Measurements from ENCODE around the gene CISD1. TPM values are rescaled to one million over a fixed set of nuclear protein-coding genes. Genes with fewer than 3 reads are reported as not detected.

The CISD1 gene
- total RNA-seq, 2 experiments from 2014 or later = 22.4 to 44.5 TPM

GRCh38 chr10:58304099-58304633 lies 35.2 kb downstream of the CISD1 start:
- intact Hi-C loops (cut with micrococcal nuclease; ENCODE audit: unreplicated experiment) = no loop called here
- Histone ChIP-seq H3K9me2 (ENCODE audit: insufficient read depth, low read length) (no peaks in the 10 kb centered on the region), H3K36me3 (ENCODE audit: insufficient read depth, low read length) (no peaks in the 10 kb centered on the region), H3K4me2 (ENCODE audit: low read length) (no peak overlapping the region), H3K27ac (ENCODE audit: low read depth, low read length, poor library complexity, severe bottlenecking) (no peak overlapping the region), H3K9me3 (ENCODE audit: low read length) (no peaks in the 10 kb centered on the region), H4K20me1 (ENCODE audit: insufficient read depth, low read length) (no peaks in the 10 kb centered on the region; the same call in 1 of the 2 replicates), H3K4me1 (ENCODE audit: insufficient read depth, low read length, poor library complexity, severe bottlenecking) (no peaks in the 10 kb centered on the region), H3K79me2 (ENCODE audit: insufficient read depth, low read depth, low read length) (no peaks in the 10 kb centered on the region), H3K4me3 (ENCODE audit: low read depth, low read length, poor library complexity, severe bottlenecking) (no peak overlapping the region), H2AFZ (ENCODE audit: low read length) (no peak overlapping the region)
- TF ChIP-seq EZH2phosphoT487 (IDR thresholded peaks at IDR 0.05; ENCODE audit: borderline replicate concordance, low read depth, low read length) (no peak), CTCF (conservative IDR thresholded peaks at IDR 0.05; ENCODE audit: low read length) (no peak)
- ChIA-PET POLR2A (interaction anchor here (0.5 to 1.2 kb wide), 5 partner anchors 14 to 696 kb away, joined by 3 to 5 read pairs (median 3); no protein-coding TSS in a partner anchor), CTCF (ENCODE audit: unreplicated experiment) (no interaction called here)
- no peak for DNase-seq (ENCODE audit: low spot score)
- BruUV-seq (replicated peaks) = no TSS peak

GRCh38 chr10:58305821-58306220 lies 36.9 kb downstream of the CISD1 start:
- Histone ChIP-seq H3K4me1 (ENCODE audit: insufficient read depth, low read length, poor library complexity, severe bottlenecking) (no peaks in the 10 kb centered on the region), H3K36me3 (ENCODE audit: insufficient read depth, low read length) (no peaks in the 10 kb centered on the region), H3K27ac (ENCODE audit: low read depth, low read length, poor library complexity, severe bottlenecking) (no peak overlapping the region), H3K79me2 (ENCODE audit: insufficient read depth, low read depth, low read length) (no peaks in the 10 kb centered on the region), H4K20me1 (ENCODE audit: insufficient read depth, low read length) (no peaks in the 10 kb centered on the region; the same call in 1 of the 2 replicates), H2AFZ (ENCODE audit: low read length) (no peak overlapping the region), H3K9me2 (ENCODE audit: insufficient read depth, low read length) (no peaks in the 10 kb centered on the region), H3K4me3 (ENCODE audit: low read depth, low read length, poor library complexity, severe bottlenecking) (no peak overlapping the region), H3K9me3 (ENCODE audit: low read length) (no peaks in the 10 kb centered on the region), H3K4me2 (ENCODE audit: low read length) (no peak overlapping the region)
- intact Hi-C loops (cut with micrococcal nuclease; ENCODE audit: unreplicated experiment) = no loop called here
- ChIA-PET CTCF (ENCODE audit: unreplicated experiment) (no interaction called here), POLR2A (interaction anchor here (0.6 kb wide), 1 partner anchor 335 kb away, joined by 3 read pairs; no protein-coding TSS in a partner anchor)
- DNase-seq (ENCODE audit: low spot score) = no peak
- BruUV-seq (replicated peaks) = no TSS peak
- no peak for TF ChIP-seq CTCF (conservative IDR thresholded peaks at IDR 0.05; ENCODE audit: low read length)
- no peak for TF ChIP-seq EZH2phosphoT487 (IDR thresholded peaks at IDR 0.05; ENCODE audit: borderline replicate concordance, low read depth, low read length)

GRCh38 chr10:58307676-58308075 lies 38.7 kb downstream of the CISD1 start:
- no peak overlapping the region for H3K4me3 ChIP-seq (ENCODE audit: low read depth, low read length, poor library complexity, severe bottlenecking)
- no peaks in the 10 kb centered on the region for H3K79me2 ChIP-seq (ENCODE audit: insufficient read depth, low read depth, low read length)
- no peaks in the 10 kb centered on the region for H3K36me3 ChIP-seq (ENCODE audit: insufficient read depth, low read length)
- no peak overlapping the region for H3K27ac ChIP-seq (ENCODE audit: low read depth, low read length, poor library complexity, severe bottlenecking)
- no peaks in the 10 kb centered on the region for H3K9me2 ChIP-seq (ENCODE audit: insufficient read depth, low read length)
- H3K9me3 ChIP-seq (ENCODE audit: low read length) = no peaks in the 10 kb centered on the region
- no peak for TF ChIP-seq EZH2phosphoT487 (IDR thresholded peaks at IDR 0.05; ENCODE audit: borderline replicate concordance, low read depth, low read length)
- TF ChIP-seq CTCF (conservative IDR thresholded peaks at IDR 0.05; ENCODE audit: low read length) = no peak
- no peaks in the 10 kb centered on the region; the same call in 1 of the 2 replicates for H4K20me1 ChIP-seq (ENCODE audit: insufficient read depth, low read length)
- BruUV-seq (replicated peaks) = no TSS peak
- H2AFZ ChIP-seq (ENCODE audit: low read length) = no peak overlapping the region
- no peak overlapping the region for H3K4me2 ChIP-seq (ENCODE audit: low read length)
- DNase-seq (ENCODE audit: low spot score) = no peak
- intact Hi-C loops (cut with micrococcal nuclease; ENCODE audit: unreplicated experiment) = no loop called here
- POLR2A ChIA-PET = interaction anchor here (1.9 kb wide), 1 partner anchor 24 kb away, joined by 4 read pairs; no protein-coding TSS in a partner anchor
- H3K4me1 ChIP-seq (ENCODE audit: insufficient read depth, low read length, poor library complexity, severe bottlenecking) = no peaks in the 10 kb centered on the region
- CTCF ChIA-PET (ENCODE audit: unreplicated experiment) = no interaction called here
